MCF 10A (cell line): ENCODE results near the gene RAD21L1. TPM values are rescaled to one million over a fixed set of nuclear protein-coding genes. Genes with fewer than 3 reads are reported as not detected.

Experiments
- BruUV-seq: library from RNA; stranded (reverse); fragments of 400-500 nt; replicated peaks from 2 replicates; lab custom pipeline; 2021; lab: Mats Ljungman, UMichigan
- CTCF ChIA-PET: fragments of 300-600 bp; sonication (Branson Sonifier 250); formaldehyde crosslinking; extraction: SDS; loops from one replicate; lab custom pipeline; 2021; ENCODE audit warnings: antibody characterized with exemption, inconsistent platforms; lab: Yijun Ruan, JAX
- POLR2A ChIA-PET: fragments of 300-600, 350-650 bp; sonication (Branson Sonifier 250); formaldehyde crosslinking; extraction: SDS; loops from one replicate; lab custom pipeline; 2020; ENCODE audit warnings: antibody characterized with exemption, inconsistent platforms; lab: Yijun Ruan, JAX
- DNase-seq: peaks from one replicate; pipeline ENCODE4 v3.0.0-alpha.2; 2018; ENCODE audit not compliant: unreplicated experiment
- H3K27ac Mint-ChIP-seq: one replicate; pipeline ENCODE4 v1.8.0; 2022; ENCODE audit warnings: mild to moderate bottlenecking, low read depth, mixed read lengths; ENCODE audit not compliant: unreplicated experiment
- H3K27me3 Mint-ChIP-seq: one replicate; pipeline ENCODE4 v1.8.0; 2022; ENCODE audit warnings: mixed read lengths; ENCODE audit not compliant: insufficient read depth, unreplicated experiment
- H3K36me3 Mint-ChIP-seq: one replicate; pipeline ENCODE4 v1.8.0; 2022; ENCODE audit warnings: mild to moderate bottlenecking, moderate library complexity, mixed read lengths; ENCODE audit not compliant: insufficient read depth, unreplicated experiment
- H3K4me1 Mint-ChIP-seq: one replicate; pipeline ENCODE4 v1.8.0; 2022; ENCODE audit warnings: mixed read lengths; ENCODE audit not compliant: insufficient read depth, unreplicated experiment
- H3K4me3 Mint-ChIP-seq: one replicate; pipeline ENCODE4 v1.8.0; 2022; ENCODE audit warnings: mild to moderate bottlenecking, moderate library complexity, mixed read lengths; ENCODE audit not compliant: unreplicated experiment
- H3K9me3 Mint-ChIP-seq: one replicate; pipeline ENCODE4 v1.8.0; 2022; ENCODE audit warnings: mixed read lengths; ENCODE audit not compliant: unreplicated experiment
- CTCF ChIP-seq: fragments of 200-600 bp; IDR thresholded peaks from one replicate; pipeline ENCODE4 v1.8.0; 2022; ENCODE audit warnings: antibody characterized with exemption, mild to moderate bottlenecking; ENCODE audit not compliant: unreplicated experiment
- intact Hi-C: fragments of 100-400 bp; cut with micrococcal nuclease; formaldehyde crosslinking; loops from 2 replicates; pipeline ENCODE4 v1.14.1; 2022
- total RNA-seq: library from RNA; stranded (reverse); gene quantifications from 2 replicates; pipeline ENCODE4 v1.2.3, GENCODE V29; 2022

Gene RAD21L1
- total RNA-seq, 1 experiment from 2014 or later = not detected

GRCh38 chr20:1296922-1297321 is 71.1 kb downstream of the RAD21L1 start:
- TF ChIP-seq CTCF = no peak
- H3K4me3 Mint-ChIP-seq = no peak overlapping the region
- H3K4me1 Mint-ChIP-seq = peaks cover 15% of the 10 kb centered on the region
- DNase-seq = no peak
- peaks cover 6% of the 10 kb centered on the region for H3K36me3 Mint-ChIP-seq
- no peak overlapping the region for H3K27ac Mint-ChIP-seq
- no peaks in the 10 kb centered on the region for H3K9me3 Mint-ChIP-seq
- BruUV-seq = no TSS peak
- ChIA-PET POLR2A (no interaction called here), CTCF (no interaction called here)
- H3K27me3 Mint-ChIP-seq = no peaks in the 10 kb centered on the region
- intact Hi-C loops = no loop called here

DNA sequence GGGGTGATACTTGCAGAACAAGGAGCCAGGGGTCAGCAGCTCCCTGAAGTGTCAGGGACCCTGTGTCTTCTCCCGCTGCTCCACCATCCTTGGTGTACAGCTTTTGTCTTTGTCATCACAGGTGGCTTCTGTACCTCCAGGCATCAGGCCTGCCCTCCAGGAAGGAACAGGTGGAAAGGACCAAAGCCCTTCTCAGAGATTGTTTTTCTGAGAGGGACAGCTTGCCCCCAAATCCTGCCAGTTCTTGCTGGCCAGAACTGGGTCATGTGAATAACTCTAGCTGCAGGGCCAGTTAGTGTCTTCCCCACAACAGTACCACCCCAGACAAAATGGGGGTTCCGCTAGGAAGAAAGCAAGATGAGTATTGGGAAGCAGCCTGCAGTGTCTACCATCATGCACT is 71.6 kb downstream of the RAD21L1 start:
- H3K4me3 Mint-ChIP-seq = no peak overlapping the region
- no peak for TF ChIP-seq CTCF
- no peak overlapping the region for H3K27ac Mint-ChIP-seq
- no peak for DNase-seq
- peaks cover 6% of the 10 kb centered on the region for H3K36me3 Mint-ChIP-seq
- CTCF ChIA-PET = no interaction called here
- peaks cover 11% of the 10 kb centered on the region for H3K4me1 Mint-ChIP-seq
- no TSS peak for BruUV-seq
- no peaks in the 10 kb centered on the region for H3K27me3 Mint-ChIP-seq
- POLR2A ChIA-PET = interaction anchor here (0.7 kb wide), 1 partner anchor 145 kb away, joined by 4 read pairs; no protein-coding TSS in a partner anchor
- intact Hi-C loops = no loop called here
- no peaks in the 10 kb centered on the region for H3K9me3 Mint-ChIP-seq

GRCh38 chr20:1298166-1298565 is 72.3 kb downstream of the RAD21L1 start:
- Mint-ChIP-seq H3K4me1 (peaks cover 14% of the 10 kb centered on the region), H3K4me3 (no peak overlapping the region), H3K27me3 (no peaks in the 10 kb centered on the region), H3K9me3 (no peaks in the 10 kb centered on the region), H3K27ac (no peak overlapping the region), H3K36me3 (peaks cover 11% of the 10 kb centered on the region)
- intact Hi-C loops = no loop called here
- BruUV-seq = no TSS peak
- ChIA-PET CTCF (no interaction called here), POLR2A (interaction anchor here (0.6 to 0.7 kb wide), 2 partner anchors 145 to 522 kb away, joined by 3 to 4 read pairs; no protein-coding TSS in a partner anchor)
- no peak for TF ChIP-seq CTCF
- no peak for DNase-seq

DNA sequence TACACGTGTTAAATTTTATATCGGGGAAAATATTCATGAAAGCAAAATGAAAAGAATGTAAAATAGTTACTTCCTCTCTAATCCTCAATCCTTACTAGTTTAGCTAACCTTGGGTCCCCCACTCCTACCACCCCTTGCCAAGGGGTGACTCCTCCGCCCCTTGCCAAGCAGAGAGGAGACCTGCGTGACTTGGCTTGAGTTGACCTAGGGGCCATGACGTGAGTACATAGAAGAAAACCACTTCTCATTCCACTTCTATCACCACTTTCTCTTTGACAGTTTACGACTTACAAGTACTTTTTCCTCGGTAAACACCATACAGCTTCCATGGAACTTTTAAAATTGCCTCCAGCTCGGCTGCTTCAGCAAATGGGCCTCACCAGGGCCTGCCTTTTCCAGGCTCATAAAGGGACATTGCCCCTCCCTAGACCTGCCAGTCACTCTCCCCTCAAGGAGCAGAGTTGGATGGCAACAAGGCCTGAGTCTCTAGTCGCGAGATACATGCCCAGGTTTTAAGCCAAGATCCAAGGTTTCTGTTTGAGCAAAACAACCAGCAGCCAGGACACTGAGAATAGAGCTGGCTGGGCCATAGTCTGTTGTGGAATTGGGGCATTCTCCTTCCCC is 73.2 kb downstream of the RAD21L1 start:
- no peak overlapping the region for H3K4me3 Mint-ChIP-seq
- TF ChIP-seq CTCF = no peak
- no TSS peak for BruUV-seq
- no peak overlapping the region for H3K27ac Mint-ChIP-seq
- peaks cover 15% of the 10 kb centered on the region for H3K4me1 Mint-ChIP-seq
- H3K9me3 Mint-ChIP-seq = no peaks in the 10 kb centered on the region
- H3K27me3 Mint-ChIP-seq = no peaks in the 10 kb centered on the region
- H3K36me3 Mint-ChIP-seq = peaks cover 12% of the 10 kb centered on the region
- CTCF ChIA-PET = interaction anchor here (0.7 to 0.9 kb wide), 3 partner anchors 16 to 89 kb away, joined by 3 read pairs; no protein-coding TSS in a partner anchor
- POLR2A ChIA-PET = interaction anchor here (0.6 kb wide), 1 partner anchor 521 kb away, joined by 3 read pairs; no protein-coding TSS in a partner anchor
- no peak for DNase-seq
- intact Hi-C loops = no loop called here
